H54 (cell line): ENCODE measurements around the gene ADCY2.

Experiments
- DNase-seq: peaks from one replicate; pipeline ENCODE4 v3.0.0; 2011; ENCODE audit warnings: low spot score, mixed read lengths; ENCODE audit not compliant: insufficient read length
- FAIRE-seq: peaks from 3 replicates; lab custom pipeline; 2011; peaks lifted over from hg19 to GRCh38; lab: Jason Lieb, UNC
- POLR2A ChIP-seq: IDR thresholded peaks from 2 replicates; pipeline ENCODE4 v1.6.1; 2011; ENCODE audit warnings: low read depth, mild to moderate bottlenecking, low read length

Gene ADCY2

GRCh38 chr5:7388553-7388952 lies 7.4 kb upstream of the ADCY2 start:
- FAIRE-seq (no peak), DNase-seq (no peak)
- TF ChIP-seq POLR2A = no peak

- DNase-seq (no peak), FAIRE-seq (no peak)
- TF ChIP-seq POLR2A = no peak
Measured at GRCh38 chr5:7391215-7391614, 4.7 kb upstream of the ADCY2 start.

- TF ChIP-seq POLR2A = no peak
- peak; percentile 36 for DNase-seq
- peak; percentile 65 for FAIRE-seq
Measured at GRCh38 chr5:7391814-7392692, 3.9 kb upstream of the ADCY2 start.

- FAIRE-seq (no peak), DNase-seq (no peak)
- TF ChIP-seq POLR2A = no peak
Measured at GRCh38 chr5:7392693-7393024, 3.3 kb upstream of the ADCY2 start.

- no peak for TF ChIP-seq POLR2A
- no peak for FAIRE-seq
Measured at GRCh38 chr5:7393921-7394799, 1.8 kb upstream of the ADCY2 start.

GRCh38 chr5:7394889-7395431 lies 978 bp upstream of the ADCY2 start:
- no peak for TF ChIP-seq POLR2A
- DNase-seq (no peak), FAIRE-seq (no peak)

More at GRCh38 chr5:7393921-7394799, 1.8 kb upstream of the ADCY2 start:
- no peak for DNase-seq

GRCh38 chr5:7395432-7395946 lies 449 bp upstream of the ADCY2 start:
- no peak for DNase-seq
- no peak for TF ChIP-seq POLR2A
- no peak for FAIRE-seq

- no peak for TF ChIP-seq POLR2A
- FAIRE-seq (no peak), DNase-seq (no peak)
Measured at GRCh38 chr5:7396713-7397454, 946 bp downstream of the ADCY2 start.

GRCh38 chr5:7397937-7398336 lies 2.0 kb downstream of the ADCY2 start:
- DNase-seq (no peak), FAIRE-seq (no peak)
- TF ChIP-seq POLR2A = no peak

- DNase-seq (no peak), FAIRE-seq (no peak)
- no peak for TF ChIP-seq POLR2A
Measured at GRCh38 chr5:7398596-7399280, 2.8 kb downstream of the ADCY2 start.

- no peak for TF ChIP-seq POLR2A
- FAIRE-seq (no peak), DNase-seq (no peak)
Measured at GRCh38 chr5:7405277-7405676, 9.3 kb downstream of the ADCY2 start.

GRCh38 chr5:7410936-7411511 lies 15.1 kb downstream of the ADCY2 start:
- no peak for TF ChIP-seq POLR2A
- DNase-seq (no peak), FAIRE-seq (no peak)
